Measurements from ENCODE around the gene FBH1. TPM values are rescaled to one million over a fixed set of nuclear protein-coding genes. Genes with fewer than 3 reads are reported as not detected.
"Not testable (repeated sequence)": the region's sequence is repeated elsewhere in the genome, so short reads cannot be mapped to it uniquely, and the experiment has no call there.

The FBH1 gene
- total RNA-seq, 1 donor from 2014 or later: 37.7 TPM

DNA sequence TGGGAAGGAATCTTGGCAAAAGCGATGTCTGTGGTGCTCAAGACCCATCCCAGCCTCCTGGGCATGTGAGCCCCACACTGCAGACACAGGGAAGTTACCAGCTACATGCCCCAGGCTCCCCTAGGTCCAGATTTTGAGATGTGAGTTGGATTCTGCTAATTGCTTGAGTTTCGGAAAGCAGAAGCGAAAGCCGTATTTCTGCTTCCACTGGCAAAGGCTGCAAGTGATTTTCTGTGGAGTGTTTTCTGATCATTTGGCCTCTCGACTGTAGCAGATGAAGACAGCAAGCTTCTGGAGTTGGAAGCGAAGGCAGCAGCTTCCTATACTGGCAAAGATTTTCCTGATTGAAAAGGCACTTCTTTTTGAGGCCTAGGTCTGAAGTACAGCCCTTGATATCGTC, 30.0 kb upstream of the FBH1 start:
- H4K20me1 ChIP-seq (ENCODE audit: low read depth): no peaks in the 10 kb centered on the region
- no peak overlapping the region for H2AFZ ChIP-seq (replicated peaks)
- H3K27me3 ChIP-seq: no peaks in the 10 kb centered on the region
- H3K27ac ChIP-seq: no peak overlapping the region
- H3K4me2 ChIP-seq: no peak overlapping the region
- Mint-ChIP-seq H3K36me3 (peaks cover 19% of the 10 kb centered on the region), H3K4me3 (no peak overlapping the region), H3K27me3 (ENCODE audit: insufficient read depth, low read depth) (peaks cover 5% of the 10 kb centered on the region), H3K27ac (no peak overlapping the region), H3K9me3 (no peaks in the 10 kb centered on the region), H3K4me1 (no peaks in the 10 kb centered on the region)
- H3F3A ChIP-seq (ENCODE audit: low read depth): no peaks in the 10 kb centered on the region
- DNase-seq (ENCODE audit: low spot score): no peak
- no peaks in the 10 kb centered on the region for H3K9me3 ChIP-seq (ENCODE audit: low read depth)
- H3K4me1 ChIP-seq: no peaks in the 10 kb centered on the region
- TF ChIP-seq EZH2phosphoT487 (IDR thresholded peaks at IDR 0.05): no peak
- TF ChIP-seq, protein P1, sequence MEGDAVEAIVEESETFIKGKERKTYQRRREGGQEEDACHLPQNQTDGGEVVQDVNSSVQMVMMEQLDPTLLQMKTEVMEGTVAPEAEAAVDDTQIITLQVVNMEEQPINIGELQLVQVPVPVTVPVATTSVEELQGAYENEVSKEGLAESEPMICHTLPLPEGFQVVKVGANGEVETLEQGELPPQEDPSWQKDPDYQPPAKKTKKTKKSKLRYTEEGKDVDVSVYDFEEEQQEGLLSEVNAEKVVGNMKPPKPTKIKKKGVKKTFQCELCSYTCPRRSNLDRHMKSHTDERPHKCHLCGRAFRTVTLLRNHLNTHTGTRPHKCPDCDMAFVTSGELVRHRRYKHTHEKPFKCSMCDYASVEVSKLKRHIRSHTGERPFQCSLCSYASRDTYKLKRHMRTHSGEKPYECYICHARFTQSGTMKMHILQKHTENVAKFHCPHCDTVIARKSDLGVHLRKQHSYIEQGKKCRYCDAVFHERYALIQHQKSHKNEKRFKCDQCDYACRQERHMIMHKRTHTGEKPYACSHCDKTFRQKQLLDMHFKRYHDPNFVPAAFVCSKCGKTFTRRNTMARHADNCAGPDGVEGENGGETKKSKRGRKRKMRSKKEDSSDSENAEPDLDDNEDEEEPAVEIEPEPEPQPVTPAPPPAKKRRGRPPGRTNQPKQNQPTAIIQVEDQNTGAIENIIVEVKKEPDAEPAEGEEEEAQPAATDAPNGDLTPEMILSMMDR (IDR thresholded peaks at IDR 0.05): no peak
- TF ChIP-seq EZH2 (IDR thresholded peaks at IDR 0.05): no peak
- H3K9ac ChIP-seq: no peak overlapping the region
- no peaks in the 10 kb centered on the region for H3K79me2 ChIP-seq (ENCODE audit: low read depth)
- H3K36me3 ChIP-seq: no peaks in the 10 kb centered on the region
- no peak overlapping the region for H3K4me3 ChIP-seq

DNA sequence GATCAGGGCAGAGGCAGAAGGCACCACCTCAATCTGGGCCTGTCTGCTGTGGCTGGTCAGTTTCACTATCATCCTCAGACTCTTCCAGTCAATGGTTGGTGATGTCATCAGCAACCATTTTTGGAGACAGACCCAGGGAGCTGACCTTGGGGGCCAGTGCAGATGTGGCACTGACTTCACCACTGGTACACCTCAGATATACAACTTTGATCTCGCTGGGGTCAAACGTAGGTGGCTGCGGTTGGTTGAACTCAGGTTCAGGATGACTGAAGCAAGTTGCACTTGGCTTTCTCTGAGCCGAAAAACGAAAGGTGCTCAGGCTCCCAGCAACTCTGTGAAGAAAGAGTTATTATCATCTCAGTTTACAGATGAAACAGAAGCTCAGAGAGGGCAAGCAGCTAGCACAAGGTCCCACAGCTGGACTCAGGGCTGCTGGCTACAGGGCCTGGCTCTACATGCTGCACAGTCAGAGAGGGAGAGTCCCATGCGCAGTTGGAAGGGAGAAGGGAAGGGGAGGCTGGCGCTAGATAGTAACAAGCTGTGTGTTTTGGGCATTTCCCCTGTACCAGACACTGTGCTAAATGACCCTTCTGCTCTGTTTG, 27.6 kb upstream of the FBH1 start:
- Histone ChIP-seq H3K27ac (no peak overlapping the region), H3K36me3 (no peaks in the 10 kb centered on the region), H2AFZ (replicated peaks) (no peak overlapping the region), H3K9me3 (ENCODE audit: low read depth) (no peaks in the 10 kb centered on the region), H3K4me3 (no peak overlapping the region), H3F3A (ENCODE audit: low read depth) (no peaks in the 10 kb centered on the region), H4K20me1 (ENCODE audit: low read depth) (no peaks in the 10 kb centered on the region), H3K27me3 (no peaks in the 10 kb centered on the region), H3K79me2 (ENCODE audit: low read depth) (no peaks in the 10 kb centered on the region), H3K4me1 (no peaks in the 10 kb centered on the region), H3K9ac (no peak overlapping the region), H3K4me2 (no peak overlapping the region)
- H3K27ac Mint-ChIP-seq: no peak overlapping the region
- no peaks in the 10 kb centered on the region for H3K9me3 Mint-ChIP-seq
- no peak overlapping the region for H3K4me3 Mint-ChIP-seq
- peaks cover 10% of the 10 kb centered on the region for H3K27me3 Mint-ChIP-seq (ENCODE audit: insufficient read depth, low read depth)
- no peak for DNase-seq (ENCODE audit: low spot score)
- peaks cover 19% of the 10 kb centered on the region for H3K36me3 Mint-ChIP-seq
- TF ChIP-seq, protein P1 (IDR thresholded peaks at IDR 0.05): no peak
- TF ChIP-seq EZH2phosphoT487 (IDR thresholded peaks at IDR 0.05) (no peak), EZH2 (IDR thresholded peaks at IDR 0.05) (no peak)
- no peaks in the 10 kb centered on the region for H3K4me1 Mint-ChIP-seq

DNA sequence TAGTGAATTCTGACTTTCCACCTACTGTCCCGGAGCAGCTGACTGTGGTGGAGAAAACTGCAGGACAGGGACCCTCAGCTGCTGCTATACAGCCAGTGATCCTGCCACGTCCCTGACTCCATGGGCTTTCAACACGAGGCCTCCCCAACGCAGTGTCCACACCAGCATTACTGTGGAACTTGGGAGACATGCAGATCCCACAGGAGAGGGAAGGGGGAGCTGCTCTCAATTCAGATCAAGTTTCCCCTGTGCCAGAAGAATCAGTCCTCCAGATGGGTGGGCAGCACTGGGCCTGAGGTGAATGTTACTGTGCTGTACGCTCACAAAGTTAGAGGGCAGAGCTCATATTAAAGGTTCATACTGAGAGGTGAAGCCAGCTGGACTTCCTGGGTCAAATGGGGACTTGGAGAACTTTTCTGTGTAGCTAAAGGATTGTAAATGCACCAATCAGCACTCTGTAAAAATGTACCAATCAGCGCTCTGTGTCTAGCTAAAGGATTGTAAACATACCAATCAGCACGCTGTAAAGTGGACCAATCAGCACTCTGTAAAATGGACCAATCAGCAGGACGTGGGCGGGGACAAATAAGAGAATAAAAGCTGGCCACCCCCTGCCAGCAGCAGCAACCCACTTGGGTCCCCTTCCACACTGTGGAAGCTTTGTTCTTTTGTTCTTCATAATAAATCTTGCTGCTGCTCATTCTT, 26.9 kb upstream of the FBH1 start:
- H3K4me2 ChIP-seq; H3K4me1 Mint-ChIP-seq; DNase-seq (ENCODE audit: low spot score); H3K4me3 ChIP-seq; H3K27me3 ChIP-seq; H3K79me2 ChIP-seq (ENCODE audit: low read depth); H3K27ac Mint-ChIP-seq; H3K9ac ChIP-seq; H3K27ac ChIP-seq; H3K9me3 Mint-ChIP-seq; H2AFZ ChIP-seq (replicated peaks); H3K9me3 ChIP-seq (ENCODE audit: low read depth); H3K36me3 ChIP-seq; H4K20me1 ChIP-seq (ENCODE audit: low read depth); H3F3A ChIP-seq (ENCODE audit: low read depth); H3K4me3 Mint-ChIP-seq; H3K4me1 ChIP-seq: not testable (repeated sequence)
- H3K27me3 Mint-ChIP-seq (ENCODE audit: insufficient read depth, low read depth): peaks cover 10% of the 10 kb centered on the region
- peaks cover 22% of the 10 kb centered on the region for H3K36me3 Mint-ChIP-seq

DNA sequence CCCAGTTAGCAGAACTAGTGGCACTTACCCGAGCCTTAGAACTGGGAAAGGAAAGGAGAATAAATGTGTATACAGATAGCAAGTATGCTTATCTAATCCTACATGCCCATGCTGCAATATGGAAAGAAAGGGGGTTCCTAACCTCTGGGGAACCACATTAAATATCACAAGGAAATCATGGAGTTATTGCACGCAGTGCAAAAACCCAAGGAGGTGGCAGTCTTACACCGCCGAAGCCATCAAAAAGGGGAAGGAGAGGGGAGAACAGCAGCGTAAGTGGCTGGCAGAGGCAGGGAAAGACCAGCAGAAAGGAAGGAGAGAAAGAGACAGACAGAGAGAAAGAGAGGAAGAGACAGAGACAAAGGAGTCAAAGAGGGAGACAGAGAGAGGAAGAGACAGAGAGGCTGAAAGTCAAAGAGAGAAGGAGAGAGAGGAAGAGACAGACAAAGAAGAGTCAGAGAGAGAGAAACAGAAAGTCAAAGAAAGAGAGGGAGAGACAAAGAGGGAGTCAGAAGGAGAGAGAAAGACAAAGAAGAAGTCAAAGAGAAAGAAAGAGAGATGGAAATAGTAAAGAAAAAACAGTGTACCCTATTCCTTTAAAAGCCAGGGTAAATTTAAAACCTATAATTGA, 23.5 kb upstream of the FBH1 start:
- H3K4me1 Mint-ChIP-seq; H3K36me3 ChIP-seq; H3F3A ChIP-seq (ENCODE audit: low read depth); H3K9ac ChIP-seq; DNase-seq (ENCODE audit: low spot score); H3K9me3 ChIP-seq (ENCODE audit: low read depth); H4K20me1 ChIP-seq (ENCODE audit: low read depth); H3K4me3 Mint-ChIP-seq; H3K27ac Mint-ChIP-seq; H3K4me3 ChIP-seq; H3K79me2 ChIP-seq (ENCODE audit: low read depth); H3K27me3 ChIP-seq; H3K4me2 ChIP-seq; H2AFZ ChIP-seq (replicated peaks); H3K4me1 ChIP-seq; H3K27ac ChIP-seq: not testable (repeated sequence)
- Mint-ChIP-seq H3K27me3 (ENCODE audit: insufficient read depth, low read depth) (peaks cover 10% of the 10 kb centered on the region), H3K9me3 (peaks cover 10% of the 10 kb centered on the region), H3K36me3 (peaks cover 32% of the 10 kb centered on the region)

DNA sequence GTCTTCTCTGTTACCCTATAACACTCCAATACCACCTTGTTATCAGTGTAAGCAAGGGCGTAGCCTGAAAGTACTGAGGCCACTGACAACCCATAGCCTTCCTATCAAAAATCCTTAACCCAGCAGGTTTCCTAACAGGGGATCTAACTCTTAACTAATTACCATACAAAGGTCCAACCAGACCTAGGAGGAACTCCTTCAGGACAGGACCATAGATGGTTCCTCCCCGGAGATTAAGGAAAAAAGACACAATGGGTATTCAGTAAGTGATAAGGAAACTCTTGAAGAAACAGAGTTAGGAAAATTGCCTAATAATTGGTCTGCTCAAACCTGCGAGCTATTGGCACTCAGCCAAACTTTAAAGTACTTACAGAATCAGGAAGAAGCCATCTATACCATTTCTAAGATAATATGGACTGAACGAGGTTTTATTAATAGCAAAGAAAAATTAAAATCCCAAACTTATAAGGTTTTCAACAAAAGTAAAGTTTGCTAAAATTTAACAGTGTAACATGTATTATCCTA, 22.9 kb upstream of the FBH1 start:
- H3K4me3 ChIP-seq; H4K20me1 ChIP-seq (ENCODE audit: low read depth); DNase-seq (ENCODE audit: low spot score); H3K36me3 ChIP-seq; H3F3A ChIP-seq (ENCODE audit: low read depth); H3K27me3 ChIP-seq; H3K4me3 Mint-ChIP-seq; H3K9ac ChIP-seq; H3K4me1 ChIP-seq; H2AFZ ChIP-seq (replicated peaks); H3K27ac ChIP-seq; H3K79me2 ChIP-seq (ENCODE audit: low read depth); H3K27ac Mint-ChIP-seq; H3K9me3 ChIP-seq (ENCODE audit: low read depth); H3K4me1 Mint-ChIP-seq; H3K4me2 ChIP-seq: not testable (repeated sequence)
- peaks cover 10% of the 10 kb centered on the region for H3K9me3 Mint-ChIP-seq
- peaks cover 10% of the 10 kb centered on the region for H3K27me3 Mint-ChIP-seq (ENCODE audit: insufficient read depth, low read depth)
- peaks cover 29% of the 10 kb centered on the region for H3K36me3 Mint-ChIP-seq

DNA sequence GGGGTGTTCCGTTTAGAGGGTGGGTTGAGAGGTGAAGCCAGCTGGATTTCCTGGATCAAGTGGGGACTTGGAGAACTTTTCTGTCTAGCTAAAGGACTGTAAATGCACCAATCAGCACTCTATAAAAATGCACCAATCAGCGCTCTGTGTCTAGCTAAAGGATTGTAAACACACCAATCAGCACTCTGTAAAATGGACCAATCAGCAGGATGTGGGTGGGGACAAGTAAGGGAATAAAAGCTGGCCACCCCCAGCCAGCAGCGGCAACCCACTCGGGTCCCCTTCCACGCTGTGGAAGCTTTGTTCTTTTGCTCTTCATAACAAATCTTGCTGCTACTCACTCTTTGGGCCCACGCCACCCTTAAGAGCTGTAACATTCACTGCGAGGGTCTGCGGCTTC, 21.7 kb upstream of the FBH1 start:
- not testable (repeated sequence) for H3K27ac Mint-ChIP-seq; H2AFZ ChIP-seq (replicated peaks); H3K9me3 ChIP-seq (ENCODE audit: low read depth); H3K4me1 Mint-ChIP-seq; H3K4me3 Mint-ChIP-seq; H4K20me1 ChIP-seq (ENCODE audit: low read depth); DNase-seq (ENCODE audit: low spot score); H3K36me3 ChIP-seq; H3K4me2 ChIP-seq; H3K9ac ChIP-seq; H3K4me3 ChIP-seq; H3F3A ChIP-seq (ENCODE audit: low read depth); H3K27ac ChIP-seq; H3K27me3 ChIP-seq; H3K27me3 Mint-ChIP-seq (ENCODE audit: insufficient read depth, low read depth); H3K4me1 ChIP-seq; H3K79me2 ChIP-seq (ENCODE audit: low read depth)
- peaks cover 10% of the 10 kb centered on the region for H3K9me3 Mint-ChIP-seq
- peaks cover 25% of the 10 kb centered on the region for H3K36me3 Mint-ChIP-seq

Measured in neural progenitor cell (in vitro differentiated cells).